Measurements from ENCODE around the gene EBF3.

EBF3 gene

DNA sequence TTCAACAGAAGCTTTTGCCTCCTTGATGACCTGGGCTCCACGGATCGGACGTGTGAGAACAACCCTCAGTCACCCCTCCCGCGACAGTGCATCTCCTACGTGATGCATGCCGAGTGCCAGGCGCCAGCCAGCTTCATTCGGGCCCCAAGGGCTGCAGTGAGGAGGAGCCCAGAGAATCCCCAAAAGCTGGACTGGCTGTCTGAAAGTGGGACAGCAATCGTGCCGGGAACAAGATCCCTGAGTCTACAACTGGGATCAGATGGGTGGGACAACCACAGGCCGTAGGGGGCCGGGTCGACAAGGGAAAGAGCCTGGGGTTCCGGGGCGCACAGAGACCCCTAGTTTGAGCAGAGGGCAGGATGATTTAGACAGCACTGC lies 27.2 kb downstream of the EBF3 start:
- Histone ChIP-seq H3K4me3 (ENCODE audit: insufficient read length, low read depth) (no peak overlapping the region), H3K9ac (ENCODE audit: insufficient read length, low read depth) (no peak overlapping the region), H3K36me3 (ENCODE audit: insufficient read depth, insufficient read length, low read length) (no peaks in the 10 kb centered on the region), H3K4me1 (ENCODE audit: insufficient read depth, insufficient read length) (no peaks in the 10 kb centered on the region), H3K9me3 (ENCODE audit: insufficient read depth, low read length) (no peaks in the 10 kb centered on the region), H3K27me3 (ENCODE audit: insufficient read depth, insufficient read length) (no peaks in the 10 kb centered on the region)
- TF ChIP-seq YY1 (IDR thresholded peaks at IDR 0.05; ENCODE audit: insufficient read depth, insufficient read length) = no peak
- no peak for DNase-seq (ENCODE audit: low read depth, low spot score)

DNA sequence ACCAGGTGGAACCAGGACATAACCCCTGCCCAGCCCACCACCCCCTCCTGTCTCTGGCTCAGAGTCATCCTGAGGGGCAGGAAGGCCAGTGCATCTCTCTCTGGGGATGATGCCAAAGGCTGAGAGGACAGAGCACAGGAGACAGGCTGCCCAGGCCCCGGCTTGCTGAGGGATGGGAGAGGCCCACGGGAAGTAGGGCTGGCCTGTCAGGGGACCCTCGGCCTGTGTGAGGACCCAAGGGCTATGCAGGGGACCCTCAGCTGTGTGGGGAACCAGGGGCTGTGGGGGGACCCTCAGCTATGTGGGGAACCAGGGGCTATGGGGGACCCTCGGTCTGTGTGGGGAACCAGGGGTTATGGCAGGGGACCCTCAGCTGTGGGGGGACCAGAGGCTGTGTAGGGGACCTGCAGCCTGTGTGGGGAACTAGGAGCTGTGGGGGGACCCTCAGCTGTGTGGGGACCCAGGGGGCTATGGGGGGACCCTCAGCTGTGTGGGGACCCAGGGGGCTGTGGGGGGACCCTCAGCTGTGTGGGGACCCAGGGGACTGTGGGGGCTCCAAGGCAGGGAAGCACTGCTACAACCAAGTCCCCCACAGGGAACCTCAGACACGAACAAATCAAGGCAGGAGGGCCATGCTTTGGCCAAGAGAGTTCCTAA lies 27.7 kb downstream of the EBF3 start:
- Histone ChIP-seq H3K4me1 (ENCODE audit: insufficient read depth, insufficient read length) (no peaks in the 10 kb centered on the region), H3K4me3 (ENCODE audit: insufficient read length, low read depth) (no peak overlapping the region), H3K9ac (ENCODE audit: insufficient read length, low read depth) (no peak overlapping the region), H3K27me3 (ENCODE audit: insufficient read depth, insufficient read length) (no peaks in the 10 kb centered on the region), H3K36me3 (ENCODE audit: insufficient read depth, insufficient read length, low read length) (no peaks in the 10 kb centered on the region), H3K9me3 (ENCODE audit: insufficient read depth, low read length) (no peaks in the 10 kb centered on the region)
- TF ChIP-seq ZNF274 (IDR thresholded peaks at IDR 0.05; ENCODE audit: low read depth, low read length) (no peak), YY1 (IDR thresholded peaks at IDR 0.05; ENCODE audit: insufficient read depth, insufficient read length) (no peak), SUZ12 (IDR thresholded peaks at IDR 0.05; ENCODE audit: extremely low read depth, insufficient read depth, insufficient read length) (no peak)
- no peak for DNase-seq (ENCODE audit: low read depth, low spot score)

DNA sequence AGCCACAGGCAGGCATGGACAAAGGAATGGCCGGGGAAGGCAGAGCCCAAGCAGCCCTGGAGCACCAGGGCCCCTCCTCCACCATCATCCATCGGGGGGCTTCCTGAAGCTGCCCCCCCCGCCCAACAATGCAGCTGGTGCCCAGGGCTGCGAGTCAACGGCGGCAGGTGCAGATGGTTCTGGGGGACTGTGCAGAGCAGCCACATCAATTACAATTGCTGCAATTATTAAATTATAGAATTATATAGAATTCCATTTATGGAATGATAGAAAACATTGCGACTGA lies 28.3 kb downstream of the EBF3 start:
- no peak for TF ChIP-seq ZNF274 (IDR thresholded peaks at IDR 0.05; ENCODE audit: low read depth, low read length)
- no peak for TF ChIP-seq YY1 (IDR thresholded peaks at IDR 0.05; ENCODE audit: insufficient read depth, insufficient read length)
- no peak for TF ChIP-seq SUZ12 (IDR thresholded peaks at IDR 0.05; ENCODE audit: extremely low read depth, insufficient read depth, insufficient read length)
- no peak for DNase-seq (ENCODE audit: low read depth, low spot score)
- H3K4me3 ChIP-seq (ENCODE audit: insufficient read length, low read depth) = no peak overlapping the region
- H3K36me3 ChIP-seq (ENCODE audit: insufficient read depth, insufficient read length, low read length) = no peaks in the 10 kb centered on the region
- no peaks in the 10 kb centered on the region for H3K27me3 ChIP-seq (ENCODE audit: insufficient read depth, insufficient read length)
- no peaks in the 10 kb centered on the region for H3K9me3 ChIP-seq (ENCODE audit: insufficient read depth, low read length)
- no peak overlapping the region for H3K9ac ChIP-seq (ENCODE audit: insufficient read length, low read depth)
- H3K4me1 ChIP-seq (ENCODE audit: insufficient read depth, insufficient read length) = no peaks in the 10 kb centered on the region

DNA sequence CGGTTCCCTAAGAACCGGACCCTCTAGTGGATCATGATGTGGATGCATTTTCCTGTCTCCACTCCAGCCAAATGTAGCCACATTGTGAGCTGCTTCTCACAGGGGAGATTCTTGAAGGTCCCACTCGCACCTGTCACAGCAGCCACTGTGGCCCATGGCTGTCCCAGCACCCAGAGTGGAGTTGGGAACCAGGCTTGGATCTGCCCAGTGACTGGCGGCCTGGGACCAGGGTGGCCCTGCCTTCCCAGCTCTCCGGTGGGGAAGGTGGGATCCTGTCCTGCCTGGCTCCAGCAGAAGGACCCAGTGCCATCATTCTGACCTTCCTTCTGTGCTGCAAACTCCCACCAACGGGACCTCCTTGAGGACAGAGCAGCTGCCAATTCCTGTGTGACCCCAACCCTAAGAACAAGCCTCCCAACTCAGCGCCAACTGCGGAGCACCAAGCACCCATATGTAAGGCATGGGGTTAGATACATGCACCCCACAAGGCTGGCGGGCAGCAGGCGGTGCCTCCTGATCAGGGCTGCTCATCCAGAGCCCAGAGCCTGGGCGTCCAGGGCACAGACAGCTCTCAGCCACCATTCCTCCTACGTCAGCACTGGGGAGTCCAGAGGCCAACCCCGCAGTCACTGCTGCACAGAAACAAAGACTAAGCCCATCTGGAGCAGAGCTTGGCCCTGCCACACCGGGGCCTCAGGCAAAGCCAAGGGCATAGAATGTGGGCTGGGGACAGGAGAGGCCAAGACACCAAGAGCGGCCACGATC lies 28.8 kb downstream of the EBF3 start:
- Histone ChIP-seq H3K4me3 (ENCODE audit: insufficient read length, low read depth) (no peak overlapping the region), H3K9me3 (ENCODE audit: insufficient read depth, low read length) (no peaks in the 10 kb centered on the region), H3K27me3 (ENCODE audit: insufficient read depth, insufficient read length) (no peaks in the 10 kb centered on the region), H3K9ac (ENCODE audit: insufficient read length, low read depth) (no peak overlapping the region), H3K36me3 (ENCODE audit: insufficient read depth, insufficient read length, low read length) (no peaks in the 10 kb centered on the region), H3K4me1 (ENCODE audit: insufficient read depth, insufficient read length) (no peaks in the 10 kb centered on the region)
- no peak for TF ChIP-seq SUZ12 (IDR thresholded peaks at IDR 0.05; ENCODE audit: extremely low read depth, insufficient read depth, insufficient read length)
- no peak for TF ChIP-seq YY1 (IDR thresholded peaks at IDR 0.05; ENCODE audit: insufficient read depth, insufficient read length)
- TF ChIP-seq ZNF274 (IDR thresholded peaks at IDR 0.05; ENCODE audit: low read depth, low read length) = no peak
- no peak for DNase-seq (ENCODE audit: low read depth, low spot score)

DNA sequence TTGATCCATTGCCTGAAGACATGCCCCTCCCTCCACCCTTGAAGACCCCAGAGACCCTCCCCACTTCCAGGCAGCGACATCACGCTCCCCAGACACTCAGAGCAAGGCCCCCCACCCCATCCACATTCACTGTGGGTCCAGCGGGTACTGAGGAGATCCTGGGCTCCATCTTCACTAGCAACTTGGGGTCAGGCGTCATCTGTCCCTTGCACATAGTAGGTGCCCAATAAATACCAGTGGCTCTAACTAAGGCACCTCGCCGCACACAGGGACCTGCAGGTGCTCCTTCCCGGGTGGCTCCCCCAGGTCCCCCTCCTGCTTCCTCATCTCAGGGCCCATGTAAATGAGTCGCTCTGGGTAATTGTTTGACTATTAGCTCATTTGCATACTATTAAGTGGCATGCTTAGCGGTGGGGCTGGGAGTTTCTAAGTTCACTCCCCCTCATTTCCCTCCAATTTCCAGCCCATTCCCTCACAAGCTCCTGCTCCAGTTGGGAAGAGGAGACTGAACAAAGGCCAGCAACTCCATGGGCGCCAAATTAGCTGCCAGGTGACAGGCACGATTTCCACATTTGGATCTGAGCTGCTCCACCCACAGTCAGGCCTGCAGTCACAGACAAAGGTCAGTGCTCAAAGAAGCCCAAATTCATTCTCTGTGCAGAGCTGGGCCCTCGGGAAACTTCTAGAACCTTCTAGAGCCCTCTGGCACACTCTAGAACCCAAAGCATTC lies 29.7 kb downstream of the EBF3 start:
- no peaks in the 10 kb centered on the region for H3K9me3 ChIP-seq (ENCODE audit: insufficient read depth, low read length)

DNA sequence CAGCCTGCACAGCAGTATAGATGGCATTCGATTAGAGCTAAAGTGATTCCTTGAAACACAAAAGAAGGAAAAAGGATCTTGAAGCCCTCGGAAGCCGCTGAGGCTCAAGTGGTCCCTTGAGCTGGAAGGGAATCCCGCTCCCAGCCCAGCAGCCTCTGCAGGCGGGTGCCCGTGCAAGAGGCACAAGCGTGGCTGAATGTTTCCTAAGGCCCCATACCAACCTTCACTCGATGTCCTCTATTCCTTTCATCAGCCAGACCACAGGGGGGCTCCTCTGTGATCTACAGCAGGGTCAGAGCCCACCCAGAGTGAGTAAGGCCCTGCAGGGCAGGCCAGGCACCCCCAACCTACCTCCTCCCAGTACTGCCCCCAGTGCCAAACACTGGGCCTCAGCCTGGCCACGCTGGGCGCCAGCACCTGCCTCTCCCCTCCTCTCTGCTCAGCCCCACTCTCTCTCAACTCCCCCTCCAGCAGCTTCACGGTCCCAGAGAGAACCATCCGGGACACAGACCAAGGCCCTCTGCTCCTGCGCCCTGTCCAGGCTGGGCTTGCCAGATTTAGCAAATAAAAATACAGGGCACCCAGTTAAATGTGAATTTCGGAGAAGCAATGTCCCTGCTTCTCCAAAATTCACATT lies 30.5 kb downstream of the EBF3 start:
- DNase-seq (ENCODE audit: low read depth, low spot score) = no peak
- no peak overlapping the region for H3K9ac ChIP-seq (ENCODE audit: insufficient read length, low read depth)
- no peak for TF ChIP-seq SUZ12 (IDR thresholded peaks at IDR 0.05; ENCODE audit: extremely low read depth, insufficient read depth, insufficient read length)
- no peak for TF ChIP-seq YY1 (IDR thresholded peaks at IDR 0.05; ENCODE audit: insufficient read depth, insufficient read length)
- TF ChIP-seq ZNF274 (IDR thresholded peaks at IDR 0.05; ENCODE audit: low read depth, low read length) = no peak
- no peaks in the 10 kb centered on the region for H3K36me3 ChIP-seq (ENCODE audit: insufficient read depth, insufficient read length, low read length)
- H3K27me3 ChIP-seq (ENCODE audit: insufficient read depth, insufficient read length) = no peaks in the 10 kb centered on the region
- no peaks in the 10 kb centered on the region for H3K9me3 ChIP-seq (ENCODE audit: insufficient read depth, low read length)
- H3K4me1 ChIP-seq (ENCODE audit: insufficient read depth, insufficient read length) = no peaks in the 10 kb centered on the region
- no peak overlapping the region for H3K4me3 ChIP-seq (ENCODE audit: insufficient read length, low read depth)

More for the DNA sequence above, 29.7 kb downstream of the EBF3 start:
- H3K4me3 ChIP-seq (ENCODE audit: insufficient read length, low read depth) = no peak overlapping the region
- TF ChIP-seq SUZ12 (IDR thresholded peaks at IDR 0.05; ENCODE audit: extremely low read depth, insufficient read depth, insufficient read length) = no peak
- H3K27me3 ChIP-seq (ENCODE audit: insufficient read depth, insufficient read length) = no peaks in the 10 kb centered on the region
- DNase-seq (ENCODE audit: low read depth, low spot score) = no peak
- no peak overlapping the region for H3K9ac ChIP-seq (ENCODE audit: insufficient read length, low read depth)
- no peaks in the 10 kb centered on the region for H3K4me1 ChIP-seq (ENCODE audit: insufficient read depth, insufficient read length)
- no peaks in the 10 kb centered on the region for H3K36me3 ChIP-seq (ENCODE audit: insufficient read depth, insufficient read length, low read length)

DNA sequence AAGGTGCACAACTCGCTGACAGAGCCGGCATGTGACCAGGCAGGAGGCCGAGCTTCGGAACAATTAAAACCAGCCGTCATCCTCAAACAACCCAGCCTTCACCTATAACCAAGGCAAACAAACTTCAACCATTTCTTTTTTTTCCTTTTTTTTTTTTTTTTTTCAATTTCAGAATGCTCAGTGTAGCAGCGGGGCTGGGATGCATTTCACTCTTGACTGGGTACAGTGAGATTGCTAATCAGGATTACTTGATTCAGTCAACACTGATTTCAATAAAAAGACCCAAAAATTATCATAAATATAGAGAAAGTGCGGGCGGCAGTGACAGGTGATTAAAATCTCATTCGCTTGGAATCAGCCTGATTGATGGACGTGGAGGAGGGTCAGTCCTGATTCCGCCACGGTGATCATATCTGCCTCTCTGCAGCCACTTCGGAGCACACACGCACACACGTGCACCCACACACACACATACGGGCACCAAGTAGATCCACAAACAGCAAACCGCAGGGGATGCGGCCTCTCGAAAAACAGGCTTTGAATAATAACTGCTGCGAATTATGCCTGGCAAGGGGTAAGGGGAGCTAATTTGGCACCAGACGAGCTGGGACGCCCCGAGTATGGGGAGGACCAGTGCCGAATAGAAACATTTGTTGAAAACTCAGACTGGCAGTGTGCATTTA lies 31.2 kb downstream of the EBF3 start:
- Histone ChIP-seq H3K9ac (ENCODE audit: insufficient read length, low read depth) (no peak overlapping the region), H3K36me3 (ENCODE audit: insufficient read depth, insufficient read length, low read length) (no peaks in the 10 kb centered on the region), H3K4me1 (ENCODE audit: insufficient read depth, insufficient read length) (no peaks in the 10 kb centered on the region), H3K4me3 (ENCODE audit: insufficient read length, low read depth) (no peak overlapping the region), H3K9me3 (ENCODE audit: insufficient read depth, low read length) (no peaks in the 10 kb centered on the region), H3K27me3 (ENCODE audit: insufficient read depth, insufficient read length) (no peaks in the 10 kb centered on the region)
- DNase-seq (ENCODE audit: low read depth, low spot score) = no peak
- TF ChIP-seq ZNF274 (IDR thresholded peaks at IDR 0.05; ENCODE audit: low read depth, low read length) (no peak), YY1 (IDR thresholded peaks at IDR 0.05; ENCODE audit: insufficient read depth, insufficient read length) (no peak), SUZ12 (IDR thresholded peaks at IDR 0.05; ENCODE audit: extremely low read depth, insufficient read depth, insufficient read length) (no peak)
